ENCODE data around the gene SCUBE1.

DNA sequence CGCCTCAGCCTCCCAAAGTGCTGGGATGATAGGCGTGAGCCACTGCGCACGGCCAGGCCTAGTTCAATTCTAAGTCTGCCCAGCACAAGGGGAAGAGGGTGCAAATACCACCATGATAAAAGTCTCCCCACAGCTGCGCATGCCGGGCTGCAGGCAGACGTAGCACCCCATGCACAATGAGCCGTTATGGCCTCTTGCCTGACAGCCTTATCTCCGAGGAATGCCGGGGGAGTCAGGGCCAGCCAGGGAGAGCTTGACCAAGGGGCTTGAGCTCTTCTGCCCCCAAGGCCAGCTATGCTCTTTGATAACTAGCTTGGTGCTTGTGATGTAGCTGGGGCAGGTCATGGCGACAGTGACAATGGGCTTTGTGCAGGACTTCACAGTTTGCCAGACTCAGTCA lies 13.7 kb upstream of the SCUBE1 start:
- TF ChIP-seq MXI1 (IDR thresholded peaks at IDR 0.05; ENCODE audit: low read depth, low read length): no peak
- TF ChIP-seq, protein P1, sequence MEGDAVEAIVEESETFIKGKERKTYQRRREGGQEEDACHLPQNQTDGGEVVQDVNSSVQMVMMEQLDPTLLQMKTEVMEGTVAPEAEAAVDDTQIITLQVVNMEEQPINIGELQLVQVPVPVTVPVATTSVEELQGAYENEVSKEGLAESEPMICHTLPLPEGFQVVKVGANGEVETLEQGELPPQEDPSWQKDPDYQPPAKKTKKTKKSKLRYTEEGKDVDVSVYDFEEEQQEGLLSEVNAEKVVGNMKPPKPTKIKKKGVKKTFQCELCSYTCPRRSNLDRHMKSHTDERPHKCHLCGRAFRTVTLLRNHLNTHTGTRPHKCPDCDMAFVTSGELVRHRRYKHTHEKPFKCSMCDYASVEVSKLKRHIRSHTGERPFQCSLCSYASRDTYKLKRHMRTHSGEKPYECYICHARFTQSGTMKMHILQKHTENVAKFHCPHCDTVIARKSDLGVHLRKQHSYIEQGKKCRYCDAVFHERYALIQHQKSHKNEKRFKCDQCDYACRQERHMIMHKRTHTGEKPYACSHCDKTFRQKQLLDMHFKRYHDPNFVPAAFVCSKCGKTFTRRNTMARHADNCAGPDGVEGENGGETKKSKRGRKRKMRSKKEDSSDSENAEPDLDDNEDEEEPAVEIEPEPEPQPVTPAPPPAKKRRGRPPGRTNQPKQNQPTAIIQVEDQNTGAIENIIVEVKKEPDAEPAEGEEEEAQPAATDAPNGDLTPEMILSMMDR (IDR thresholded peaks at IDR 0.05): no peak
- TF ChIP-seq JUND (IDR thresholded peaks at IDR 0.05): no peak
- no peak for TF ChIP-seq RCOR1 (IDR thresholded peaks at IDR 0.05; ENCODE audit: low read length)
- TF ChIP-seq ELF1 (IDR thresholded peaks at IDR 0.05): no peak
- TF ChIP-seq, protein P2, sequence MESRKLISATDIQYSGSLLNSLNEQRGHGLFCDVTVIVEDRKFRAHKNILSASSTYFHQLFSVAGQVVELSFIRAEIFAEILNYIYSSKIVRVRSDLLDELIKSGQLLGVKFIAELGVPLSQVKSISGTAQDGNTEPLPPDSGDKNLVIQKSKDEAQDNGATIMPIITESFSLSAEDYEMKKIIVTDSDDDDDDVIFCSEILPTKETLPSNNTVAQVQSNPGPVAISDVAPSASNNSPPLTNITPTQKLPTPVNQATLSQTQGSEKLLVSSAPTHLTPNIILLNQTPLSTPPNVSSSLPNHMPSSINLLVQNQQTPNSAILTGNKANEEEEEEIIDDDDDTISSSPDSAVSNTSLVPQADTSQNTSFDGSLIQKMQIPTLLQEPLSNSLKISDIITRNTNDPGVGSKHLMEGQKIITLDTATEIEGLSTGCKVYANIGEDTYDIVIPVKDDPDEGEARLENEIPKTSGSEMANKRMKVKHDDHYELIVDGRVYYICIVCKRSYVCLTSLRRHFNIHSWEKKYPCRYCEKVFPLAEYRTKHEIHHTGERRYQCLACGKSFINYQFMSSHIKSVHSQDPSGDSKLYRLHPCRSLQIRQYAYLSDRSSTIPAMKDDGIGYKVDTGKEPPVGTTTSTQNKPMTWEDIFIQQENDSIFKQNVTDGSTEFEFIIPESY (IDR thresholded peaks at IDR 0.05; ENCODE audit: borderline replicate concordance, low read depth): no peak
- no peak for TF ChIP-seq RAD21 (IDR thresholded peaks at IDR 0.05; ENCODE audit: low read length)
- TF ChIP-seq, protein P3, sequence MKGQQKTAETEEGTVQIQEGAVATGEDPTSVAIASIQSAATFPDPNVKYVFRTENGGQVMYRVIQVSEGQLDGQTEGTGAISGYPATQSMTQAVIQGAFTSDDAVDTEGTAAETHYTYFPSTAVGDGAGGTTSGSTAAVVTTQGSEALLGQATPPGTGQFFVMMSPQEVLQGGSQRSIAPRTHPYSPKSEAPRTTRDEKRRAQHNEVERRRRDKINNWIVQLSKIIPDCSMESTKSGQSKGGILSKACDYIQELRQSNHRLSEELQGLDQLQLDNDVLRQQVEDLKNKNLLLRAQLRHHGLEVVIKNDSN (IDR thresholded peaks at IDR 0.05; ENCODE audit: borderline replicate concordance, low read depth): no peak
- no peak for TF ChIP-seq CHD2 (IDR thresholded peaks at IDR 0.05; ENCODE audit: low read length, partially characterized antibody)
- TF ChIP-seq POLR2AphosphoS5 (IDR thresholded peaks at IDR 0.05; ENCODE audit: low read depth, low read length): no peak
- TF ChIP-seq, protein P4, sequence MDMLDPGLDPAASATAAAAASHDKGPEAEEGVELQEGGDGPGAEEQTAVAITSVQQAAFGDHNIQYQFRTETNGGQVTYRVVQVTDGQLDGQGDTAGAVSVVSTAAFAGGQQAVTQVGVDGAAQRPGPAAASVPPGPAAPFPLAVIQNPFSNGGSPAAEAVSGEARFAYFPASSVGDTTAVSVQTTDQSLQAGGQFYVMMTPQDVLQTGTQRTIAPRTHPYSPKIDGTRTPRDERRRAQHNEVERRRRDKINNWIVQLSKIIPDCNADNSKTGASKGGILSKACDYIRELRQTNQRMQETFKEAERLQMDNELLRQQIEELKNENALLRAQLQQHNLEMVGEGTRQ (IDR thresholded peaks at IDR 0.05; ENCODE audit: borderline replicate concordance, low read depth, low read length): no peak

Measured in SK-N-SH (cell line).